NCI-H345 (cell line): ENCODE results near the gene ELL.

Experiments used
- DNase-seq: peaks from one replicate; lab custom pipeline; 2025; lab: John Stamatoyannopoulos, UW

Gene ELL

GRCh38 chr19:18397242-18398202, 124.3 kb downstream of the ELL start, which contains the start of gene LRRC25:
LRRC25 (minus strand) TSS chr19:18397622; CDS start chr19:18396963, 659 bp downstream.
- DNase-seq: no peak

- no peak for DNase-seq
Measured at GRCh38 chr19:18396471-18397241, 125.2 kb downstream of the ELL start.

- no peak for DNase-seq
Measured at GRCh38 chr19:18393836-18394235, 128.0 kb downstream of the ELL start.

GRCh38 chr19:18392926-18393325, 128.9 kb downstream of the ELL start:
- DNase-seq: no peak
